Epithelial cell of esophagus (primary cell): ENCODE results near the gene PLEKHA1.
A peak's percentile ranks its signal among the peaks of the same experiment; 100 is the strongest.

Source experiments
- DNase-seq: peaks from one replicate; pipeline ENCODE4 v3.0.0; 2010; ENCODE audit warnings: low read depth
- H3K4me3 ChIP-seq: 2 replicates; pipeline ENCODE4 v1.5.1; 2011; ENCODE audit warnings: mild to moderate bottlenecking, low read length, control low read depth
- TF ChIP-seq, protein P1 (sequence below): IDR thresholded peaks from 2 replicates; pipeline ENCODE4 v1.5.1; 2011; ENCODE audit warnings: low read depth, mild to moderate bottlenecking, low read length, control low read depth, inconsistent platforms; ENCODE audit not compliant: insufficient read depth; ENCODE audit errors: missing control alignments

PLEKHA1 gene

DNA sequence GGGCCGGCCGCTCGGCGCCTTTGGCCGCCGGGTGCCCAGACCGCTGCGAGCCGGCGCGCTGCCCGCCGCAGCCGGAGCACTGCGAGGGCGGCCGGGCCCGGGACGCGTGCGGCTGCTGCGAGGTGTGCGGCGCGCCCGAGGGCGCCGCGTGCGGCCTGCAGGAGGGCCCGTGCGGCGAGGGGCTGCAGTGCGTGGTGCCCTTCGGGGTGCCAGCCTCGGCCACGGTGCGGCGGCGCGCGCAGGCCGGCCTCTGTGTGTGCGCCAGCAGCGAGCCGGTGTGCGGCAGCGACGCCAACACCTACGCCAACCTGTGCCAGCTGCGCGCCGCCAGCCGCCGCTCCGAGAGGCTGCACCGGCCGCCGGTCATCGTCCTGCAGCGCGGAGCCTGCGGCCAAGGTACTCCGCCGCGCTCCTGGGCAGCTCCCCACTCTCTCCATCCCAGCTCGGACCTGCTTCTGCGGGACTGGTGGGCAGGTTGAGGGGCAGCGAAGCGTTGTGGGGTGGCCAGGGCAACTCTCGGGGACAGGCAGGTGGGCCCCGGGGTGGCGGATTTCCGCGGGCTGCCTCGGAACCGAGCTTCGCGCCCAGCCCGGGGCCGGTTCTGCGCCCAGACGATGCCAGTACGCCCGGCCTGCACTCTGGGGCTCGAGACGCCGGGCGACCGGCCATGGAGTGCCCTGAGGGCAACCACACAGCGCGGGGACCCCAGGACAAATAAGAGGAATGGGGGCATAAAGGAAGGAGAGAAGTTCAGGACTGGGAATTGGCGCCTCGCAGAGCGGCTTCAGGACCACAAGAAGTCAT is 87.4 kb downstream of the PLEKHA1 start:
- H3K4me3 ChIP-seq, result peak overlapping the region; percentile 84
- TF ChIP-seq, protein P1, sequence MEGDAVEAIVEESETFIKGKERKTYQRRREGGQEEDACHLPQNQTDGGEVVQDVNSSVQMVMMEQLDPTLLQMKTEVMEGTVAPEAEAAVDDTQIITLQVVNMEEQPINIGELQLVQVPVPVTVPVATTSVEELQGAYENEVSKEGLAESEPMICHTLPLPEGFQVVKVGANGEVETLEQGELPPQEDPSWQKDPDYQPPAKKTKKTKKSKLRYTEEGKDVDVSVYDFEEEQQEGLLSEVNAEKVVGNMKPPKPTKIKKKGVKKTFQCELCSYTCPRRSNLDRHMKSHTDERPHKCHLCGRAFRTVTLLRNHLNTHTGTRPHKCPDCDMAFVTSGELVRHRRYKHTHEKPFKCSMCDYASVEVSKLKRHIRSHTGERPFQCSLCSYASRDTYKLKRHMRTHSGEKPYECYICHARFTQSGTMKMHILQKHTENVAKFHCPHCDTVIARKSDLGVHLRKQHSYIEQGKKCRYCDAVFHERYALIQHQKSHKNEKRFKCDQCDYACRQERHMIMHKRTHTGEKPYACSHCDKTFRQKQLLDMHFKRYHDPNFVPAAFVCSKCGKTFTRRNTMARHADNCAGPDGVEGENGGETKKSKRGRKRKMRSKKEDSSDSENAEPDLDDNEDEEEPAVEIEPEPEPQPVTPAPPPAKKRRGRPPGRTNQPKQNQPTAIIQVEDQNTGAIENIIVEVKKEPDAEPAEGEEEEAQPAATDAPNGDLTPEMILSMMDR, result no peak
- peak; percentile 58 for DNase-seq

DNA sequence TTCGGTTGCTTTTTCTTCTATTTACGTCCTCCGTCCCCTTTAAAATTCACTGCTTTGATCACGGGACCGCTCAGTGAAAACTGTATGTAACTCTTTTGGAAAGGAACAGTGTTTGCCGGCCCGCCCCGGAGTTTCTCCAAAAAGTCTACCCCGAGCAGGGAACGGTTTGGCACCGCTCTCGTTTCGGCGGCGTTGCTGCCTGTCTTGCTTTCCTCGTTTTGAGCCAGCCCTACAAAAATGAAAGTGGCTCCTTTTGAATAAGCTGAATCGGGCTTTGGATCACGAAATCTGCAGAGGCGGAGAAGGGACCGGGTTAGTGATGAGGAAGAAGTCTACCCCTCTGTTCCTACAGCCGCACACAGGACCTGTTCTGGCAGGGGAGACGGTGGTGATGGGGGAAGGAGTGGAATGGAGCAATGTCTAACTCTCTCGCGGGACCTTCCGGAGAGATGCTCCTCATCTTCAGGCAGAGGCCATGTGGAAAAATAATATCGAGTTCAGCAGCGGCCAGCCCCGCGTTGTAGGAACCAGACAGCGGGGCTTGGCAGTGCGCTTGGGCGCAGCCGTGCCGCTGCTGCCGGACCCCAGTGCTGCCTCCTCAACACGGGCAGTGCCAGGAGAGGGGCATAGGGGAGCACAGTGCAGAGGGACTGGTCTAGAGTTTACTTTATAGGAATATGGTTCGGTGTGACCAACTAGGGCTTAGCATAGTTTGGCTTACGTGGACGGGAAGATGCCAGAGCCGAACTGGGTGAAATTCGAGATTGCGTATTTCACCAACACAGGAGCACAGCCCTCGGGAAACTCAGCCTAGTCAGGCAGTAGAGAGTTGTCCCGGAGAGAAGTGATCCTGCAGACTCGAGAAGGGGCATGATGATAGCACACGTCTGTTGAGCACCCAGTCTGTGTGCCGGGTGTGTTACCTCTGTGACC is 88.3 kb downstream of the PLEKHA1 start:
- peak overlapping the region; percentile 84 for H3K4me3 ChIP-seq
- TF ChIP-seq, protein P1, result no peak
- DNase-seq, result peak; percentile 41

DNA sequence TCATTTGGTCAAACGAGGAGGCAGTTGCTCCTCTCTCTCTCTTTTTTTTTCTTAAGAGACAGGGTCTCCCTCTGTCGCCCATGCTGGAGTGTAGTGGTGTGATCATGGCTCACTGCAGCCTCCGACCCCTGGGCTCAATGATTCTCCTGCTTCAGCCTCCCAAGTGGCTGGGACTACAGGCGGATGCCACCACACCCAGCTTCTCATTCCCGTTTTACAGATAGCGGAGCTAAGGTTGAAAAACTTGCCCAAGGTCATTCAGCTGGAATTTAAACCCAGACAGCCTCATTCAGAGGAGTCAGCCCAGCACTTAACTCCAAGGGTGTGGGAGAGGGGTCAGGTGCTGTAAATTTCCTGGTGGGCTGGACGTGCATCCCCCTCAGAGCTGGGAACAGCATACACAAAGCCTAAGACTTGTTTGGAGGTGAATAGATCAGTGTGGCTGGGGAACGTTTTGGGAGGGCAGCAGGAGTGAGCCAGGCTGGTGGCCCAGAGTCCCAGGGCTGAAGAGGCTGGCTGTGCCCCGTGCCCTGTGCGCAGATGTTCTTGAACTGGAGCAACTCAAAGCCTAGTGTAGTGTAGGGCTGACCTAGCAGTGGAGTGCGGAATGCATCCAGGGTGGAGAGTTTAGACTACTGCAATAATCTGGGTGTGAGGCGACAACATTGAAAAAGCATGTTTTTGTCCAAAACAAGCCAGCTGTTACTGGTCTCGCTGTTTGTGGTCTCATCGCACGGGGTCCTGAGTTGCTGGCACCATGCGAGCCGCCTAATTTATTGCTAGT is 89.2 kb downstream of the PLEKHA1 start:
- H3K4me3 ChIP-seq, result peak overlapping the region; percentile 84
- TF ChIP-seq, protein P1, result no peak
- DNase-seq, result no peak

DNA sequence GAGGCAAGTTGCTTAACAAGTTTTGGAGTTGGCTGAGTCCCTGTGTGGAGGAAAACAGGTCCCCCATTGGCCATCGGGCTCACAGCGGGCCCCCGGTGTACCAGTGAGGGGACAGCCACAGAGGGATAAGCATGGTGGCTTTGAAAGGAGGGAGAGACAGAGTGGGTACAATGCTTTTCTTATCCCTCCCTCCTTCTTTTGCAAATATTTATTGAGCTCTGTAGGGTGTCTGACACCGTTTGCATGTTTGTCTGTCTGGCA is 89.7 kb downstream of the PLEKHA1 start:
- no peak for DNase-seq
- peak overlapping the region; percentile 84 for H3K4me3 ChIP-seq
- TF ChIP-seq, protein P1, result no peak

DNA sequence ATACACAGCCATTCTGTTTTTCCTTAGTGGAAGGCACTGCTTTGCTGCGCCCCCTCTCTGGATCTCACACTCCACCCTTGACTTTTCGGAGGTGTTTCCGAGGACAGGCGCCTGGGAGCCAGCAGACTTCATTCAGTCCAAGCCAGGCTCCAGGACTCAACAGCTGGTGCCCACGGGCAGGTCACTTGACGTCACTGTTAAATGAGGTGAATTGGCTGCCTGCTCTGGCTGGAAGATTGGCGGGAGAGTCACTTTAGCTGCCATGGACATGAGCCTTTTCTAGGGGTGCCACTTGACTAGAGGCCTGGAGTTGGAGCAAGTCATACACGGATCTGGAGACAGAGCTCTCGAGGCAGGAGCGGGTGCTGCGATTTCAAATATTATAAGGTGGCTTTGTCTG is 90.1 kb downstream of the PLEKHA1 start:
- TF ChIP-seq, protein P1, result no peak
- no peak for DNase-seq
- H3K4me3 ChIP-seq, result peak overlapping the region; percentile 84

DNA sequence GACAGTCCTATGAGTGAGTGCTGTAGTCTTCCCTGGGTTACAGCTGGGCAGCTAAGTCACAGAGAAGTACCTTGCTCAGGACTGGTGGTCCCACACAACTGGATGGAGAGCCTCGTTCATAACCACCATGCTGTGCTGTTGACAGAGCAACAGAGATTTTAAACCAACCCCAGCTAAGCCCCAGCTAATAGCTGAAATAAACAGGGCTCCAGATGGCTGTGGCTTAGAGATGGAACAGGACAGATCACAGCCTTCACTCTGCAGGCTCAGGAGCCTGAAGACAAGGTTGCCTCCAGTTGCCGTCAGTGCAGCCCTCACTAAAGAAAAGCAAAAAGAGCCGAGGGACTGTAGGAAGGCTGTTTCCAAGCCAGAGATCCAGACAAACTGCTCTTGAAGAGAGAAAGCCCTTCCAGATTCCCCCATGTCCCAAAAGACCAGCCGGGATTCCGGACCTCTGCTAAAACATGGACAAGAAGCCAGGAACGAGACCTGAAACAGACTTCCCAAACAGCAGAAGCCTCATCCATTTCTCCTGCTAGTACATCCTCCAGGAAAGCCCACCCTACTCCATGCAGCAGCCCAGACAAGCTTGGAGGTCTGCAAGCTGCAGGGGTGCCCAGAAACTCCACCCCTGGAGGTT is 91.0 kb downstream of the PLEKHA1 start:
- H3K4me3 ChIP-seq, result no peak overlapping the region
- TF ChIP-seq, protein P1, result no peak
- no peak for DNase-seq
